Measurements from ENCODE around the gene GABBR1.

The GABBR1 gene

DNA sequence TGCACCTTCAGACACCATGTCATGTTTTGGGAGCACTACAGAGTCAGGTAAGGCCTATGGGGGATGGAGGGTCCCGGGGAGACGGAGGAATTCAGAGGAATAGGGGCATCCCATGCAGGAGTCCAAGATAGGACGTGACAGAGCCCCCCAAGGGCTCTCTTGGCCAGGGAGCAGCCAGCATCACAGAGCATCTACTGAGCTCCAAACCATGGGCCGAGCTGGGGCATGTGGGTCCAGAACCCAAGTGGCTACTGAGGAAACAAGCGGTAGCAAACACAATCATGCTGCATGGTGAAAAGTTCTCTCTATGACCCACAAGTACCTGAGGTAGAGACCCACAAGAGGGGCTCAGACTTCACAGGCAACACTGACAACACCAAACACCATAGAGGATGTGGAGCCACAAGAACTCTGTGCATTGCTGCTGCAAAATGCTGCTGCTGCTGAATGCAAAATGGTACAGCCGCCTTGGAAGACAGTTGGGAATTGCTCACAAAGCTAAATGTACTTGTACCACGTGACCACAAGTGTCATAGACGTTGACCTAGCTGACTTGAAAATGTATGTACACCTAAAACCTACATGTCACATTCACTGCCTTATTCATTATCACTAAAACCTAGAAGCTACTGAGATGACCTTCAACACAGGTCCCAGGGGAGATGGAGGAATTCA is 111.8 kb downstream of the GABBR1 start:
- no peak for TF ChIP-seq TAF1 (IDR thresholded peaks at IDR 0.05; ENCODE audit: low read depth)
- no peak for TF ChIP-seq EP300 (IDR thresholded peaks at IDR 0.05; ENCODE audit: borderline replicate concordance)
- TF ChIP-seq YY1 (IDR thresholded peaks at IDR 0.05; ENCODE audit: low read depth) = no peak
- TF ChIP-seq USF1 (IDR thresholded peaks at IDR 0.05) = no peak
- no peak for TF ChIP-seq EGR1 (IDR thresholded peaks at IDR 0.05)
- TF ChIP-seq NFIC (IDR thresholded peaks at IDR 0.05) = no peak
- TF ChIP-seq CEBPB (IDR thresholded peaks at IDR 0.05) = no peak
- TF ChIP-seq, protein P1, sequence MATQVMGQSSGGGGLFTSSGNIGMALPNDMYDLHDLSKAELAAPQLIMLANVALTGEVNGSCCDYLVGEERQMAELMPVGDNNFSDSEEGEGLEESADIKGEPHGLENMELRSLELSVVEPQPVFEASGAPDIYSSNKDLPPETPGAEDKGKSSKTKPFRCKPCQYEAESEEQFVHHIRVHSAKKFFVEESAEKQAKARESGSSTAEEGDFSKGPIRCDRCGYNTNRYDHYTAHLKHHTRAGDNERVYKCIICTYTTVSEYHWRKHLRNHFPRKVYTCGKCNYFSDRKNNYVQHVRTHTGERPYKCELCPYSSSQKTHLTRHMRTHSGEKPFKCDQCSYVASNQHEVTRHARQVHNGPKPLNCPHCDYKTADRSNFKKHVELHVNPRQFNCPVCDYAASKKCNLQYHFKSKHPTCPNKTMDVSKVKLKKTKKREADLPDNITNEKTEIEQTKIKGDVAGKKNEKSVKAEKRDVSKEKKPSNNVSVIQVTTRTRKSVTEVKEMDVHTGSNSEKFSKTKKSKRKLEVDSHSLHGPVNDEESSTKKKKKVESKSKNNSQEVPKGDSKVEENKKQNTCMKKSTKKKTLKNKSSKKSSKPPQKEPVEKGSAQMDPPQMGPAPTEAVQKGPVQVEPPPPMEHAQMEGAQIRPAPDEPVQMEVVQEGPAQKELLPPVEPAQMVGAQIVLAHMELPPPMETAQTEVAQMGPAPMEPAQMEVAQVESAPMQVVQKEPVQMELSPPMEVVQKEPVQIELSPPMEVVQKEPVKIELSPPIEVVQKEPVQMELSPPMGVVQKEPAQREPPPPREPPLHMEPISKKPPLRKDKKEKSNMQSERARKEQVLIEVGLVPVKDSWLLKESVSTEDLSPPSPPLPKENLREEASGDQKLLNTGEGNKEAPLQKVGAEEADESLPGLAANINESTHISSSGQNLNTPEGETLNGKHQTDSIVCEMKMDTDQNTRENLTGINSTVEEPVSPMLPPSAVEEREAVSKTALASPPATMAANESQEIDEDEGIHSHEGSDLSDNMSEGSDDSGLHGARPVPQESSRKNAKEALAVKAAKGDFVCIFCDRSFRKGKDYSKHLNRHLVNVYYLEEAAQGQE (IDR thresholded peaks at IDR 0.05; ENCODE audit: low read depth) = no peak
- no peak for TF ChIP-seq CREB1 (IDR thresholded peaks at IDR 0.05; ENCODE audit: low read depth)
- no peak for TF ChIP-seq ZBTB7A (IDR thresholded peaks at IDR 0.05; ENCODE audit: low read depth)
- TF ChIP-seq, protein P2, sequence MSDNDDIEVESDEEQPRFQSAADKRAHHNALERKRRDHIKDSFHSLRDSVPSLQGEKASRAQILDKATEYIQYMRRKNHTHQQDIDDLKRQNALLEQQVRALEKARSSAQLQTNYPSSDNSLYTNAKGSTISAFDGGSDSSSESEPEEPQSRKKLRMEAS (IDR thresholded peaks at IDR 0.05) = no peak
- TF ChIP-seq TCF12 (IDR thresholded peaks at IDR 0.05; ENCODE audit: low read depth) = no peak
- no peak for TF ChIP-seq FOXM1 (IDR thresholded peaks at IDR 0.05; ENCODE audit: borderline replicate concordance, low read depth)
- TF ChIP-seq TEAD4 (IDR thresholded peaks at IDR 0.05) = no peak
- TF ChIP-seq RAD21 (IDR thresholded peaks at IDR 0.05; ENCODE audit: low read depth) = no peak

GRCh38 chr6:29520232-29520631 is 112.8 kb downstream of the GABBR1 start:
- no peak for TF ChIP-seq YY1 (IDR thresholded peaks at IDR 0.05; ENCODE audit: low read depth)
- TF ChIP-seq, protein P1 (IDR thresholded peaks at IDR 0.05; ENCODE audit: low read depth) = no peak
- no peak for TF ChIP-seq TCF12 (IDR thresholded peaks at IDR 0.05; ENCODE audit: low read depth)
- no peak for TF ChIP-seq FOXM1 (IDR thresholded peaks at IDR 0.05; ENCODE audit: borderline replicate concordance, low read depth)
- no peak for TF ChIP-seq EGR1 (IDR thresholded peaks at IDR 0.05)
- no peak for TF ChIP-seq NFIC (IDR thresholded peaks at IDR 0.05)
- TF ChIP-seq TAF1 (IDR thresholded peaks at IDR 0.05; ENCODE audit: low read depth) = no peak
- no peak for TF ChIP-seq CREB1 (IDR thresholded peaks at IDR 0.05; ENCODE audit: low read depth)

GRCh38 chr6:29519291-29520010 is 113.5 kb downstream of the GABBR1 start:
- TF ChIP-seq, protein P2 (IDR thresholded peaks at IDR 0.05) = no peak
- no peak for TF ChIP-seq FOXM1 (IDR thresholded peaks at IDR 0.05; ENCODE audit: borderline replicate concordance, low read depth)
- TF ChIP-seq YY1 (IDR thresholded peaks at IDR 0.05; ENCODE audit: low read depth) = no peak
- no peak for TF ChIP-seq TEAD4 (IDR thresholded peaks at IDR 0.05)
- TF ChIP-seq TAF1 (IDR thresholded peaks at IDR 0.05; ENCODE audit: low read depth) = no peak
- TF ChIP-seq USF1 (IDR thresholded peaks at IDR 0.05) = no peak
- no peak for TF ChIP-seq CEBPB (IDR thresholded peaks at IDR 0.05)
- TF ChIP-seq TCF12 (IDR thresholded peaks at IDR 0.05; ENCODE audit: low read depth) = no peak
- no peak for TF ChIP-seq ZBTB7A (IDR thresholded peaks at IDR 0.05; ENCODE audit: low read depth)

DNA sequence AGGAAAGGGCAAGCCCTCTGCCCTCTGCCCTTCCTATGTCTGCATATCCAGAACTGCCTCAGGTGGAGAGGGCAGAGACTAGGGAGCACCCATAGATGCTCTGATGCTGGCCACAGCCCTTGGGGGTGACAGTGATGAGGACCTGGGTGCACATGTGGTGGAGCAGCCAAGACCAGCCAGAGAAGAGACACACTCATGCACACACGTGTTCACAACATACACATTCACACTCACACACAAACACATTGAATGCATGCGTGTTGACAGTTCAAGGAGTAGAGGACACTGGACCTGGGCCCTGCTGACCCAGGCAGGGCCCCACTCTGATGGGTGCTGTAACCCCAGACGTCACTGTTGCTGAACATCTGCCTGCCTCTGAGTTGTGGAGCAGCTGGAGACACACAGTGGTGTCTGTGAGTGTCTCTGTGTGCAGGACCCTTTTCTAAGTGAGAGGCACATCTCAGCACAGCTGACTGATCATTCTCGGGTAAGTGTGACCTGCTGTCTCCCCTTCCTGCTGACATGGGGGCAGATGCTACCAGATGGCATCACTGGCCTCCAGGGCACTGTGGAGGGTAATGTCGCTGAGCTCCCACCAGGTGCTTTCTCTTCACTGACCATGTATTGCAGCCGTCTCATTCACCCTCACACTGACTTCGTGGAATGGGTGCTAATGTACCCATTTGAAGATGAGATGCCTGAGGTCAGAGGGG is 115.1 kb downstream of the GABBR1 start:
- TF ChIP-seq EP300 (IDR thresholded peaks at IDR 0.05; ENCODE audit: borderline replicate concordance) = no peak
- no peak for TF ChIP-seq TCF12 (IDR thresholded peaks at IDR 0.05; ENCODE audit: low read depth)

DNA sequence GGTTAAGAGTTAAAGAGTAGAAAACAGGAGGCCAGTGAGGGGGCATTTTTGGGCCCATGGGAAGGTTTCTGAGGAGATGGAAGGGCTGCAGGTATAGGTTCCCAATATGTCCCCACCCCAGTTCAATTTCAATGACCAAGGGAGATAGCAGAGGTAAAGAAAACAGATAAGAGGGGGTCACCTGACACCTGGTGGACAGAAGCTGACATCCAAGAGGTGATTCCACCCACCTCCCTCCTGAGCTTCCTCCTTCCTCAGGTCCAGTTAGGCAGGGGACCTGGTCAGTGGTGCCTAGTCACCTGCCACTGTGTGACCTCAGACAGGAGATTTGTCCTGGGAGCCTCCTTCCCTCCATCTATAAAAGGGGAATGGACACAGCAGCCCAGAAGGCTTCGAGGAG is 115.7 kb downstream of the GABBR1 start:
- TF ChIP-seq USF1 (IDR thresholded peaks at IDR 0.05) (no peak), CREB1 (IDR thresholded peaks at IDR 0.05; ENCODE audit: low read depth) (no peak), EP300 (IDR thresholded peaks at IDR 0.05; ENCODE audit: borderline replicate concordance) (no peak), EGR1 (IDR thresholded peaks at IDR 0.05) (no peak), ZBTB7A (IDR thresholded peaks at IDR 0.05; ENCODE audit: low read depth) (no peak), TEAD4 (IDR thresholded peaks at IDR 0.05) (no peak)
- TF ChIP-seq, protein P1 (IDR thresholded peaks at IDR 0.05; ENCODE audit: low read depth) = no peak
